ENCODE results near the gene RDH8. TPM values are rescaled to one million over a fixed set of nuclear protein-coding genes. Genes with fewer than 3 reads are reported as not detected.

RDH8 gene
- total RNA-seq, 3 donors from 2014 or later, result not detected

DNA sequence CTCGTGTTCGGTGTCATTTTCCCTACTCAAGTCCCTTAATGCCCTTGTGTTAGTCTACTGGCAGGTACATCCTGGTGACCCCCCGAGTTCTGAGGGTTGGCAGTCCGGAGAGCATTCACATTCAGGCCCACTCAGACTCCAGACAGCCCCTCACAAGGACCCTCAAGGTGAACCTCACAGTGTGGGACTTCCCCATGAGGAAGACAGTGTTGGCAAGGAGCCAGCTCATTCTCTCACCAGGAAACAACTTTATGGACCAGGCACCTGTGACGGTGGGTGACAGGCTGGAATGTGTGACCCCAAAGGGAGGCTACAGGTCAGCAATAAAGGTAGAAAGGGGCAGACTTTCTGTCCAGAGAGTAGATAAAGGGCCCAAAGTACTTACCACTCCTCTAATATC, 24.5 kb downstream of the RDH8 start:
- ATAC-seq (no peak), DNase-seq (no peak)
- Mint-ChIP-seq H3K9me3 (no peaks in the 10 kb centered on the region), H3K36me3 (ENCODE audit: insufficient read depth) (no peaks in the 10 kb centered on the region), H3K4me1 (ENCODE audit: low read depth) (no peaks in the 10 kb centered on the region), H3K27me3 (ENCODE audit: low read depth) (peaks cover 40% of the 10 kb centered on the region), H3K4me3 (no peak overlapping the region)

DNA sequence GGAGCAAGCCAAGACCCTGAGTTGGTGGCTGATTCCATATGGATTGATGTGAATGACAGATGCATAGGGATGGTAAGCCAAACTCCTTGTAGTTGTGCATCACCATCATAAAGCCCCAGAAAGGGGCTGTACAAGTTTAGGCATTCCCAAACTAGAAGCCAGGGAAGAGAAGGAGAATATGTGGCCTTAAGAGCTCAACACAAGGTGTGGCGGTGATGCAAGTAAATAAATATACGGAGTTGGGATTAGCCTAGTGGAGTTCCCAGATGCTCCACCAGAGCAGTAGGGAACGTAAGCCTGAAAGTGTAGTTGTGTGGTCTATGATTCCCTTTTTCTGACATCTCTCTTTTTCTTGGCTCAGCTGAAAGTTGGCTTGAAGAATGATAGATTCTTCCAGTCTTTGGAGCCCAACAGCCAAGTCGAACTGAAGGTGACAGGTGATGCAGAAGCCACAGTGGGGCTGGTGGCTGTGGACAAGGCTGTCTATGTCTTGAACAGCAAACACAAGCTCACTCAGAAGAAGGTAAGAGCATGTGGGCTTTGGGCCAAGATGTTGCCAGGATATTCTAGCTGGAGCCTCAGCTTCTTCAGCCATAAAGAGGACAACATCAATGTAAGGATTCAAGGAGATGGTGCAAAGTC, 30.1 kb downstream of the RDH8 start:
- Mint-ChIP-seq H3K4me3 (no peak overlapping the region), H3K4me1 (ENCODE audit: low read depth) (no peaks in the 10 kb centered on the region), H3K36me3 (ENCODE audit: insufficient read depth) (no peaks in the 10 kb centered on the region), H3K9me3 (no peaks in the 10 kb centered on the region), H3K27me3 (ENCODE audit: low read depth) (peaks cover 48% of the 10 kb centered on the region)
- ATAC-seq, result no peak
- no peak for DNase-seq

GRCh38 chr19:10044390-10044789, 31.1 kb downstream of the RDH8 start:
- Mint-ChIP-seq H3K9me3 (no peaks in the 10 kb centered on the region), H3K4me3 (no peak overlapping the region), H3K27me3 (ENCODE audit: low read depth) (peaks cover 40% of the 10 kb centered on the region), H3K4me1 (ENCODE audit: low read depth) (no peaks in the 10 kb centered on the region), H3K36me3 (ENCODE audit: insufficient read depth) (no peaks in the 10 kb centered on the region)
- ATAC-seq, result no peak
- no peak for DNase-seq

GRCh38 chr19:10045371-10045770, 32.1 kb downstream of the RDH8 start:
- peaks cover 38% of the 10 kb centered on the region for H3K27me3 Mint-ChIP-seq (ENCODE audit: low read depth)
- ATAC-seq (no peak), DNase-seq (no peak)
- H3K9me3 Mint-ChIP-seq, result no peaks in the 10 kb centered on the region
- H3K4me3 Mint-ChIP-seq, result no peak overlapping the region
- H3K36me3 Mint-ChIP-seq (ENCODE audit: insufficient read depth), result no peaks in the 10 kb centered on the region
- H3K4me1 Mint-ChIP-seq (ENCODE audit: low read depth), result no peaks in the 10 kb centered on the region

DNA sequence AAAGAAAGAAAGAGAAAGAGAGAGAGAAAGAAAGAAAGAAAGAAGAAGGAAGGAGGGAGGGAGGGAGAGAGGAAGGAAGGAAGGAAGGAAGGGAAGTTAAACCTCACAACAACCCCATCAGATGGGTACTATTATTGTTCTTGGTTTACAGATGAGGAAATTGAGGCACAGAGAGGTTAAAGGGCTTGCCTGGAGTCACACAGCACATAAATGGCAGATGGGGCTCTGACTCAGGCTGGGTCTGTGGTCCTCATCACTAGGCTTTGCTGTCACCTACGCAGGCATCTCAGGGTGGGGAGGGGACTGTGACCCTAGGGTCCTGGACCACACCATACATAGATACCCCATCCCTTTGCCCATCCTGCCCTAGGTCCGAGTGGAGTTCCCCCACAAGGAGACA, 36.3 kb downstream of the RDH8 start:
- Mint-ChIP-seq H3K4me1 (ENCODE audit: low read depth) (no peaks in the 10 kb centered on the region), H3K36me3 (ENCODE audit: insufficient read depth) (no peaks in the 10 kb centered on the region), H3K9me3 (no peaks in the 10 kb centered on the region), H3K4me3 (no peak overlapping the region), H3K27me3 (ENCODE audit: low read depth) (peaks cover 14% of the 10 kb centered on the region)
- ATAC-seq (no peak), DNase-seq (no peak)

GRCh38 chr19:10052602-10053360, 39.5 kb downstream of the RDH8 start:
- Mint-ChIP-seq H3K9me3 (no peaks in the 10 kb centered on the region), H3K36me3 (ENCODE audit: insufficient read depth) (no peaks in the 10 kb centered on the region), H3K4me3 (no peak overlapping the region), H3K4me1 (ENCODE audit: low read depth) (no peaks in the 10 kb centered on the region), H3K27me3 (ENCODE audit: low read depth) (peaks cover 3% of the 10 kb centered on the region)
- DNase-seq (no peak), ATAC-seq (no peak)

- H3K36me3 Mint-ChIP-seq (ENCODE audit: insufficient read depth), result no peaks in the 10 kb centered on the region
- peaks cover 28% of the 10 kb centered on the region for H3K27me3 Mint-ChIP-seq (ENCODE audit: low read depth)
- no peaks in the 10 kb centered on the region for H3K9me3 Mint-ChIP-seq
- no peak overlapping the region for H3K4me3 Mint-ChIP-seq
- no peak for DNase-seq
- ATAC-seq, result no peak
- H3K4me1 Mint-ChIP-seq (ENCODE audit: low read depth), result no peaks in the 10 kb centered on the region
Measured at GRCh38 chr19:10061717-10062310, 48.5 kb downstream of the RDH8 start.

DNA sequence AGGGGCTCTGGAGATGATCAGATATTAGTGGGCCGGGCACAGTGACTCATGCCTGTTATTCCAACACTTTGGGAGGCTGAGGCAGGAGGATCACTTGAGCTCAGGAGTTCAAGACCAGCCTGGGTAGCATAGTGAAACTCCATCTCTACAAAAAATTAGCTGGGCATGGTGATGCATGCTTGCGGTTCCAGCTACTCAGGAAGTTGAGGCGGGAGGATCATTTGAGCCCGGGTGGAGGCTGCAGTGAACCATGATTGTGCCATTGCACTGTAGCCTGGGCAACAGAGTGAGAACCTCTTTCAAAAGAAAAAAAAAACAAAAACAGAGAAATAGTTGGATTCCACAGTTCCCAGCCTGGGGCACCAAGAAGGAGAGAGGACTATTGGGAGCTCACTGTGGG, 54.9 kb downstream of the RDH8 start:
- ATAC-seq (peak in 1 of 2 donors; percentile 38), DNase-seq (no peak)
- H3K27me3 Mint-ChIP-seq (ENCODE audit: low read depth), result peaks cover 8% of the 10 kb centered on the region

DNA sequence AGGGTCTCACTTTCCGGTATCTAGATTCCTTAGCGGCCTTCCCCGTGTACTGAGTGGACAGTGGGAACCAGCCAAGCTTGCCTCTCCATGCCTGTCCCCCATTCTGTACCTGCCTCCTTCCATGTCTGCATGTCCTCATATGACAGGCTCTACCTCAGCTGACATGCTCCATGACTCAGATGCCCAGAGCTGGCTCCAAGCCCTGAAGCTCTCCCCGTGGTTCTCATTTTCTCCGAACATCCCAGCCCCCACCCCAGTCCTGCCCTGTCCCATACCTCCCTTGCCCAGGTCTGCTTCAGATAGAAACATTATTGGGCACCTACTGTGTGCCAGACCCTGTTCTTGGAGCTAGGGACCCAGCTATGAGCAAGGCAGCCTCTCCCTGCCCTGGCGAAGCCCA, 55.8 kb downstream of the RDH8 start:
- DNase-seq, result no peak
- no peak for ATAC-seq
- peaks cover 2% of the 10 kb centered on the region for H3K27me3 Mint-ChIP-seq (ENCODE audit: low read depth)
- peaks cover 6% of the 10 kb centered on the region for H3K4me1 Mint-ChIP-seq (ENCODE audit: low read depth)
- H3K4me3 Mint-ChIP-seq, result no peak overlapping the region
- H3K9me3 Mint-ChIP-seq, result no peaks in the 10 kb centered on the region
- H3K36me3 Mint-ChIP-seq (ENCODE audit: insufficient read depth), result no peaks in the 10 kb centered on the region

More for the DNA sequence above, 54.9 kb downstream of the RDH8 start:
- H3K4me1 Mint-ChIP-seq (ENCODE audit: low read depth), result peaks cover 6% of the 10 kb centered on the region
- H3K9me3 Mint-ChIP-seq, result no peaks in the 10 kb centered on the region
- H3K4me3 Mint-ChIP-seq, result no peak overlapping the region
- H3K36me3 Mint-ChIP-seq (ENCODE audit: insufficient read depth), result no peaks in the 10 kb centered on the region

- Mint-ChIP-seq H3K4me3 (no peak overlapping the region), H3K9me3 (no peaks in the 10 kb centered on the region), H3K36me3 (ENCODE audit: insufficient read depth) (no peaks in the 10 kb centered on the region), H3K4me1 (ENCODE audit: low read depth) (peaks cover 6% of the 10 kb centered on the region), H3K27me3 (ENCODE audit: low read depth) (peaks cover 2% of the 10 kb centered on the region)
- no peak for DNase-seq
- no peak for ATAC-seq
Measured at GRCh38 chr19:10070730-10071446, 57.6 kb downstream of the RDH8 start.

Other genes starting within 250 kb of the RDH8 start
- 1 to 10 TPM; 2.6 to 3.1 (median 2.7) TPM for gene ZNF846, start 244.7 kb upstream of the RDH8 start, total RNA-seq
- gene FBXL12, start 194.4 kb upstream of the RDH8 start, total RNA-seq, result 10 to 100 TPM; 20.8 to 22.7 (median 22.3) TPM
- gene UBL5, start 185.6 kb upstream of the RDH8 start, total RNA-seq, result 100 to 1,000 TPM; 323 to 345 (median 343) TPM
- gene PIN1, start 178.2 kb upstream of the RDH8 start, total RNA-seq, result 10 to 100 TPM; 95.8 to 99.4 (median 97.9) TPM
- gene OLFM2, start 77.0 kb upstream of the RDH8 start, total RNA-seq, result under 1 TPM; 0.11 to 0.56 (median 0.24) TPM
- gene COL5A3, start 3.0 kb upstream of the RDH8 start, total RNA-seq, result 1 to 10 TPM in 2 of 3 donors, under 1 TPM in 1; 0.46 to 2.8 (median 2.3) TPM
- gene SHFL, start 72.8 kb downstream of the RDH8 start, total RNA-seq, result 10 to 100 TPM; 20.1 to 26.8 (median 26.2) TPM
- gene ANGPTL6, start 89.2 kb downstream of the RDH8 start, total RNA-seq, result 10 to 100 TPM in 1 of 3 donors, 1 to 10 TPM in 2; 9.2 to 11.0 (median 9.2) TPM
- 100 to 1,000 TPM; 479 to 497 (median 489) TPM for gene PPAN, start 92.9 kb downstream of the RDH8 start, total RNA-seq
- gene P2RY11, start 98.2 kb downstream of the RDH8 start, total RNA-seq, result 10 to 100 TPM; 74.8 to 87.5 (median 82.6) TPM
- 100 to 1,000 TPM; 503 to 538 (median 523) TPM for gene EIF3G, start 106.4 kb downstream of the RDH8 start, total RNA-seq
- 100 to 1,000 TPM; 353 to 433 (median 355) TPM for gene DNMT1, start 181.5 kb downstream of the RDH8 start, total RNA-seq
- 10 to 100 TPM; 15.0 to 18.4 (median 16.0) TPM for gene S1PR2, start 217.8 kb downstream of the RDH8 start, total RNA-seq
- 100 to 1,000 TPM; 213 to 268 (median 239) TPM for gene MRPL4, start 238.7 kb downstream of the RDH8 start, total RNA-seq

Data from activated T-cell treated with anti-CD3 and anti-CD28 coated beads, Interleukin-2, amount 50 U/mL, for 4 hours (primary cell).